Lung (tissue), 12 donors: Measurements from ENCODE around the gene MUTYH. TPM values are rescaled to one million over a fixed set of nuclear protein-coding genes. Genes with fewer than 3 reads are reported as not detected.
A peak's percentile ranks its signal among the peaks of the same experiment; 100 is the strongest.
"Not testable (repeated sequence)": the region's sequence is repeated elsewhere in the genome, so short reads cannot be mapped to it uniquely, and the experiment has no call there.

ENCODE experiments used
- ATAC-seq: fragments of 200-7000 bp; cut with Tn5 transposase; one replicate; pipeline ENCODE4 v1.9.1; 2020; ENCODE audit warnings: moderate number of reproducible peaks; ENCODE audit not compliant: insufficient read depth, low FRiP score
- DNase-seq, 3 donors: peaks; one replicate each; pipeline ENCODE4 v3.0.0-alpha.2; 2013 to 2017
- H3K27ac ChIP-seq, 2 donors: one replicate each; pipeline ENCODE4 v1.5.1; 2013; ENCODE audit warnings: mild to moderate bottlenecking in 2 of 2, moderate library complexity in 2 of 2, control low read depth in 1 of 2, inconsistent platforms in 1 of 2, low read depth in 1 of 2, low read length in 1 of 2
- H3K27me3 ChIP-seq, 3 donors: one replicate each; pipeline ENCODE4 v1.5.1; 2013; ENCODE audit warnings: low read length in 2 of 3; ENCODE audit not compliant: control insufficient read depth in 3 of 3, insufficient read depth in 3 of 3
- H3K36me3 ChIP-seq, 4 donors: one replicate each; pipeline ENCODE4 v1.5.1; 2013; ENCODE audit warnings: low read length in 4 of 4, mild to moderate bottlenecking in 1 of 4, moderate library complexity in 1 of 4; ENCODE audit not compliant: control insufficient read depth in 4 of 4, insufficient read depth in 4 of 4
- H3K4me1 ChIP-seq, 5 donors: one replicate each; pipeline ENCODE4 v1.5.1; 2013; ENCODE audit warnings: low read length in 5 of 5, mild to moderate bottlenecking in 2 of 5, moderate library complexity in 1 of 5; ENCODE audit not compliant: control insufficient read depth in 5 of 5, insufficient read depth in 5 of 5
- H3K4me3 ChIP-seq: one replicate; pipeline ENCODE4 v1.5.1; 2013; ENCODE audit warnings: mild to moderate bottlenecking, control low read depth, moderate library complexity
- H3K9ac ChIP-seq, 2 donors: one replicate each; pipeline ENCODE4 v1.5.1; 2013; ENCODE audit warnings: low read length in 2 of 2, control low read depth in 1 of 2; ENCODE audit not compliant: insufficient read depth in 1 of 2
- H3K9me3 ChIP-seq, 4 donors: one replicate each; pipeline ENCODE4 v1.5.1; 2013; ENCODE audit warnings: low read length in 3 of 4, mild to moderate bottlenecking in 1 of 4, moderate library complexity in 1 of 4; ENCODE audit not compliant: control insufficient read depth in 4 of 4, insufficient read depth in 3 of 4
- WGBS, 2 donors: extraction: QIAGEN DNeasy Blood & Tissue Kit; methylation state at CpG; one replicate each; pipeline ENCODE4 v1.1.7; 2013; 5-methylcytosine and 5-hydroxymethylcytosine counted together
- polyA plus RNA-seq, 2 donors: library from polyadenylated mRNA; stranded (reverse); fragments of 200-250 nt; gene quantifications; one replicate each; pipeline ENCODE4 v1.2.1, GENCODE V29; 2013
- total RNA-seq, 2 donors: library from RNA; depleted of rRNA in 1 of 2; stranded (reverse); fragments of >200 nt in 1 of 2; gene quantifications; one replicate each; pipeline ENCODE4 v1.2.1, GENCODE V29; 2014 to 2021
- TF ChIP-seq, protein P1 (sequence below): IDR thresholded peaks from 2 replicates; pipeline ENCODE4 v1.5.1; 2012; ENCODE audit warnings: mild to moderate bottlenecking; ENCODE audit errors: control extremely low read depth, extremely low read depth
- donor health status: control.
- donor health status: control.
- donor health status: Bipolar disorder and iron deficiency.
- donor health status: healthy.
- donor health status: DM: yes; HTN: yes; CAD: no.

Gene MUTYH
- total and polyA plus RNA-seq, 4 donors = 14.0 to 26.3 (median 19.7) TPM

- Histone ChIP-seq H3K27me3 (no peaks in the 10 kb centered on the region), H3K4me1 (peaks cover 0 to 6% (median 1%) of the 10 kb centered on the region in 5 donors), H3K4me3 (no peak overlapping the region), H3K9ac (no peak overlapping the region), H3K36me3 (no peaks in the 10 kb centered on the region), H3K27ac (no peak overlapping the region), H3K9me3 (no peaks in the 10 kb centered on the region)
- no peak for ATAC-seq
- TF ChIP-seq, protein P1, sequence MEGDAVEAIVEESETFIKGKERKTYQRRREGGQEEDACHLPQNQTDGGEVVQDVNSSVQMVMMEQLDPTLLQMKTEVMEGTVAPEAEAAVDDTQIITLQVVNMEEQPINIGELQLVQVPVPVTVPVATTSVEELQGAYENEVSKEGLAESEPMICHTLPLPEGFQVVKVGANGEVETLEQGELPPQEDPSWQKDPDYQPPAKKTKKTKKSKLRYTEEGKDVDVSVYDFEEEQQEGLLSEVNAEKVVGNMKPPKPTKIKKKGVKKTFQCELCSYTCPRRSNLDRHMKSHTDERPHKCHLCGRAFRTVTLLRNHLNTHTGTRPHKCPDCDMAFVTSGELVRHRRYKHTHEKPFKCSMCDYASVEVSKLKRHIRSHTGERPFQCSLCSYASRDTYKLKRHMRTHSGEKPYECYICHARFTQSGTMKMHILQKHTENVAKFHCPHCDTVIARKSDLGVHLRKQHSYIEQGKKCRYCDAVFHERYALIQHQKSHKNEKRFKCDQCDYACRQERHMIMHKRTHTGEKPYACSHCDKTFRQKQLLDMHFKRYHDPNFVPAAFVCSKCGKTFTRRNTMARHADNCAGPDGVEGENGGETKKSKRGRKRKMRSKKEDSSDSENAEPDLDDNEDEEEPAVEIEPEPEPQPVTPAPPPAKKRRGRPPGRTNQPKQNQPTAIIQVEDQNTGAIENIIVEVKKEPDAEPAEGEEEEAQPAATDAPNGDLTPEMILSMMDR = no peak
- no peak for DNase-seq
Measured at GRCh38 chr1:45373573-45373972, 33.3 kb upstream of the MUTYH start.

DNA sequence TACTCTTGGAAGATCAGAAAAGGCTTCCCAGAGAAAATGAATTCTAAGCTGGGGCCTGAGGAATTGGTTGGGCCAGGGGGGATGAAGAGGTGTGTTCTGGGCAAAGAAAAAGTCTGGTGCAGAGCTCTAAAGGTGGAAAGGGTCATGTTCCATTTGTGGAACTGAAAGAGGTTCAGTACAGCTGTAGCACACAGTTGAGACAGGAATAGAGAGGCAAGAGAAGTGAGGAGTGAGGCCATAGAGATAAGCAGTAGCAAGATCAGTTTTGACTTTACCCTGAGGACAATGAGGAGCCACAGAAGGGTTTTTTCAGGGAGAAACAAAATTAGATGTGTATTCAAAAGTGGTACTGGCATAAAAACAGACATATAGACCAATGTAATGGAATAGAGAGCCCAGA is 30.3 kb upstream of the MUTYH start:
- no peak overlapping the region for H3K4me3 ChIP-seq
- DNase-seq = no peak
- H3K9me3 ChIP-seq = no peaks in the 10 kb centered on the region
- H3K27me3 ChIP-seq = no peaks in the 10 kb centered on the region
- no peak for ATAC-seq
- H3K4me1 ChIP-seq = peaks cover 0 to 6% (median 0%) of the 10 kb centered on the region in 5 donors
- no peak overlapping the region for H3K9ac ChIP-seq
- no peak overlapping the region for H3K27ac ChIP-seq
- TF ChIP-seq, protein P1 = no peak
- no peaks in the 10 kb centered on the region for H3K36me3 ChIP-seq

- no peaks in the 10 kb centered on the region for H3K27me3 ChIP-seq
- no peaks in the 10 kb centered on the region for H3K9me3 ChIP-seq
- no peak overlapping the region for H3K4me3 ChIP-seq
- 90 to 92% methylated on average over 6 of the region's 6 CpGs for WGBS, 2 donors
- DNase-seq (no peak), ATAC-seq (no peak)
- H3K9ac ChIP-seq = no peak overlapping the region
- TF ChIP-seq, protein P1 = no peak
- peaks cover 2 to 17% (median 6%) of the 10 kb centered on the region in 5 donors for H3K4me1 ChIP-seq
- peaks cover 0 to 1% (median 0%) of the 10 kb centered on the region in 4 donors for H3K36me3 ChIP-seq
- H3K27ac ChIP-seq = no peak overlapping the region
Measured at GRCh38 chr1:45365051-45365450, 24.8 kb upstream of the MUTYH start.

GRCh38 chr1:45364294-45364693 is 24.1 kb upstream of the MUTYH start:
- Histone ChIP-seq H3K27me3 (no peaks in the 10 kb centered on the region), H3K9me3 (no peaks in the 10 kb centered on the region), H3K27ac (no peak overlapping the region), H3K9ac (no peak overlapping the region), H3K4me3 (no peak overlapping the region), H3K4me1 (peaks cover 3 to 19% (median 7%) of the 10 kb centered on the region in 5 donors), H3K36me3 (peaks cover 0 to 1% (median 0%) of the 10 kb centered on the region in 4 donors)
- TF ChIP-seq, protein P1 = no peak
- ATAC-seq (no peak), DNase-seq (no peak)
- 87 to 95% methylated on average over 2 of the region's 2 CpGs for WGBS, 2 donors

DNA sequence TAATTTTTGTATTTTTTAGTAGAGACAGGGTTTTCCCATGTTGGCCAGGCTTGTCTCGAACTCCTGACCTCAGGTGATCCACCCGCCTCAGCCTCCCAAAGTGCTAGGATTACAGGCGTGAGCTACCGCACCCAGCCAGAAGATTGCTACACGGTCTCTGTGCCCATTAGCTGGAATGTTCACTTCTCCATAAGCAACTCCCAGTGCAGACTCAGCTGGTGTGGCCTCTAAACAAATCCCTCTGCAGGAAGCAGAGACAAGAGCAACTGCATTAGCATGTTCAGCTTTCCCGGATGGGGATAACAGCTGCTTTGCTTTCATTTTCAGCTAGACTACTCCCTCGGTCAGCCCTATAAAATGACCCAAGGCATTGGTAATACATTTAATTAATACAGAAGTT is 20.7 kb upstream of the MUTYH start:
- peak; percentile 67 to 92 (median 86) for DNase-seq
- not testable (repeated sequence) for H3K27me3 ChIP-seq, H3K9me3 ChIP-seq, H3K36me3 ChIP-seq, H3K4me3 ChIP-seq
- 48 to 59% methylated on average over 7 of the region's 7 CpGs for WGBS, 2 donors
- Histone ChIP-seq H3K4me1 (peaks cover 3 to 19% (median 7%) of the 10 kb centered on the region in 5 donors), H3K9ac (peak overlapping the region in 1 of 2 donors; percentile 35), H3K27ac (peak overlapping the region in 1 of 2 donors; percentile 59)
- peak; percentile 82 for ATAC-seq
